GM19438 (cell line): Measurements from ENCODE around the gene IGSF23.

Experiments
- ATAC-seq: cut with Tn5 transposase; IDR thresholded peaks from one replicate; pipeline ENCODE4 v1.9.1; 2021; ENCODE audit warnings: low read depth; ENCODE audit not compliant: unreplicated experiment

IGSF23 gene

GRCh38 chr19:44684892-44685863, 71.8 kb downstream of the IGSF23 start:
- ATAC-seq = no peak

DNA sequence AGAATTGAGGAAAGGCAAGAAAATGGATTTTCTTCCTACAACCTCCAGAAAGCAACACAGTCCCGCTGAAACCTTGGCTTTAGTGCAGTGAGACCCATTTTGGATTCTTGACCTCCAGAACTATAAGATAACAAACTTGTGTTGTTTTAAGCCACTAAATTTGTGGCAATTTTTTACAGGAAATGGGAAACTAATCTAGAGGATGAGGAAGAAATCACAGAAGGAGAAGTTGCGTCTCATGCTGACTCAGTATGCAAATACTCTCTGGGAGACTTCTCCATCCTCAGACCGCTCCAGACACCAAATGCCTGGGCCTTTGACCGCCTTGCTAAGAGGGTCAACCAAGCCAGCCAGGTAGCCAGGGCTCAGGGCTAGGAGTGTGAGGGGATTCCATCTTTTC, 72.5 kb downstream of the IGSF23 start:
- ATAC-seq = no peak
